Heart left ventricle (tissue), 16 donors: Measurements from ENCODE around the gene MAST4. TPM values are rescaled to one million over a fixed set of nuclear protein-coding genes. Genes with fewer than 3 reads are reported as not detected.

Experiments
- ATAC-seq, 4 donors: fragments of 200-7000 bp; cut with Tn5 transposase; one replicate each; pipeline ENCODE4 v1.9.1; 2020 to 2022; ENCODE audit warnings: moderate library complexity in 4 of 4, mild to moderate bottlenecking in 3 of 4, moderate number of reproducible peaks in 1 of 4
- DNase-seq, 5 donors: peaks; one replicate each; pipeline ENCODE4 v3.0.0-alpha.2; 2020
- H3K27ac ChIP-seq, 12 donors: fragments of 200-600 bp; sonication (generic) in 4 of 12; one replicate each; pipeline versions ENCODE4 v1.5.0 to v1.8.0; 2016 to 2022; ENCODE audit warnings: mild to moderate bottlenecking in 2 of 12
- H3K27me3 ChIP-seq, 9 donors: fragments of 200-600 bp; sonication (generic) in 2 of 9; one replicate each; pipeline versions ENCODE4 v1.5.1 to v1.8.0; 2016 to 2022; ENCODE audit warnings: mild to moderate bottlenecking in 3 of 9
- H3K36me3 ChIP-seq, 9 donors: fragments of 200-600 bp; sonication (generic) in 2 of 9; one replicate each; pipeline versions ENCODE4 v1.5.0 to v1.8.0; 2018 to 2022; ENCODE audit warnings: mild to moderate bottlenecking in 2 of 9
- H3K4me1 ChIP-seq, 12 donors: fragments of 200-600 bp; sonication (generic) in 4 of 12; one replicate each; pipeline versions ENCODE4 v1.5.0 to v1.8.0; 2016 to 2022; ENCODE audit warnings: mild to moderate bottlenecking in 3 of 12
- H3K4me3 ChIP-seq, 12 donors: fragments of 200-600 bp; sonication (generic) in 4 of 12; one replicate each; pipeline versions ENCODE4 v1.5.0 to v1.8.0; 2017 to 2022; ENCODE audit warnings: mild to moderate bottlenecking in 9 of 12, moderate library complexity in 4 of 12
- H3K9me3 ChIP-seq, 12 donors: fragments of 200-600 bp; sonication (generic) in 4 of 12; one replicate each; pipeline versions ENCODE4 v1.5.0 to v1.8.0; 2016 to 2022; ENCODE audit warnings: mild to moderate bottlenecking in 1 of 12
- POLR2A ChIP-seq, 2 donors: fragments of 450-650 bp; IDR thresholded peaks; one replicate each; pipeline ENCODE4 v1.6.1; 2017; ENCODE audit warnings: antibody characterized with exemption in 2 of 2, mild to moderate bottlenecking in 2 of 2, moderate library complexity in 2 of 2
- WGBS, 4 donors: extraction: QIAGEN DNeasy Blood & Tissue Kit in 2 of 4; methylation state at CpG; one replicate each; pipeline versions ENCODE4 v1.1.5 to v1.1.7; 2013 to 2018; 5-methylcytosine and 5-hydroxymethylcytosine counted together
- intact Hi-C, 10 donors: fragments of 100-400 bp; cut with DNase I; formaldehyde crosslinking; loops; one replicate each; pipeline versions ENCODE4 v1.11.1 to v1.14.2; 2022
- polyA plus RNA-seq, 2 donors: library from polyadenylated mRNA; stranded (reverse); fragments of 200-250 nt; gene quantifications; one replicate each; pipeline ENCODE4 v1.2.3, GENCODE V29; 2013
- total RNA-seq, 9 donors: library from RNA; depleted of rRNA in 2 of 9; stranded (reverse); fragments of >200 nt in 2 of 9; fragmentation: NEBNext Ultra II Directional in 3 of 9; extraction: Animal tissue kit (Norgen Biotek cat#: 25700) in 3 of 9; gene quantifications; one replicate each; pipeline versions ENCODE4 v1.1.0 to v1.2.4, GENCODE V29; 2016 to 2023
- TF ChIP-seq, protein P1 (sequence below), 12 donors: fragments of 200-600 bp; sonication (generic) in 4 of 12; IDR thresholded peaks; one replicate each; pipeline versions ENCODE4 v1.5.0 to v1.8.0; 2018 to 2022; ENCODE audit warnings: antibody characterized with exemption in 12 of 12, mild to moderate bottlenecking in 5 of 12
- donor health status: ischemic (EF 13 %, LVEDD 7.1; RV severe dilation, severe dysfunction).
- donor health status: healthy with polysubstance abuse.
- donor health status: DM: no; HTN: yes; CAD: no.
- donor health status: DM: no; HTN: no; CAD: no.
- donor health status: ischemic (EF 25% LVEDD 6.9; RV normal size, moderate dysfunction).
- donor health status: ischemic (EF 25% LVEDD 5.7; RV mildly dilated, moderate dysfunction).
- donor health status: healthy.
- donor health status: DM: yes; HTN: yes; CAD: no.
- donor health status: ischemic (EF 35%, LVEDD 5.7; RV mildly dilated, moderate dysfunction).
- donor health status: nonischemic (EF 11% LVEDD 7.7; RV severe dilation, severe dysfunction).
- donor health status: DM: yes; HTN: yes; CAD: no.
- donor health status: PGD.
- donor health status: ischemic (EF 29% LVEDD 5.4; RV normal size, mild dysfunction).
- donor health status: nonischemic (EF 23%, LVEDD 6.1; RV moderate dilation, normal function).

The MAST4 gene
- total and polyA plus RNA-seq, 11 donors = 26.8 to 96.2 (median 68.1) TPM

DNA sequence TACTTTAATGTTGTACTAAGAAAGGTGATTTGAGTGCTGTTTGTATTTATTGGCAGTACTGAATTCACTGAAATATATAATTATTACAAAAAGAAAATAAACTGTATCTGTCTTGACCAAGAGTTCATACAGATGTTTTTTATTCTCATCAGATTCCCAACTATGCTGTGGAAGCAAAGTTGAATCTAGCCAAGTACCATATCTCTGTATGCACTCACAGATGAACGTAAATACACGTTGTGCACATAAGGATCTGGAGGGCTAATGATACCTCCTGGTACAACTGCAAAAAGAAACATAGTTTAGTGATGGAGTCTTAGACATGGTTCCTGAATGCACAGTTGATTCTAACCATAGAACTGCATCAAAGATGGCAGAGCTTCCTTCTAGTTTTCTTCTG, 431.0 kb downstream of the MAST4 start:
- H3K4me3 ChIP-seq = no peak overlapping the region
- no peaks in the 10 kb centered on the region for H3K9me3 ChIP-seq
- no peaks in the 10 kb centered on the region for H3K27me3 ChIP-seq
- no peak overlapping the region for H3K27ac ChIP-seq
- no peak for ATAC-seq
- TF ChIP-seq POLR2A (IDR thresholded peaks at IDR 0.05) = no peak
- TF ChIP-seq, protein P1, sequence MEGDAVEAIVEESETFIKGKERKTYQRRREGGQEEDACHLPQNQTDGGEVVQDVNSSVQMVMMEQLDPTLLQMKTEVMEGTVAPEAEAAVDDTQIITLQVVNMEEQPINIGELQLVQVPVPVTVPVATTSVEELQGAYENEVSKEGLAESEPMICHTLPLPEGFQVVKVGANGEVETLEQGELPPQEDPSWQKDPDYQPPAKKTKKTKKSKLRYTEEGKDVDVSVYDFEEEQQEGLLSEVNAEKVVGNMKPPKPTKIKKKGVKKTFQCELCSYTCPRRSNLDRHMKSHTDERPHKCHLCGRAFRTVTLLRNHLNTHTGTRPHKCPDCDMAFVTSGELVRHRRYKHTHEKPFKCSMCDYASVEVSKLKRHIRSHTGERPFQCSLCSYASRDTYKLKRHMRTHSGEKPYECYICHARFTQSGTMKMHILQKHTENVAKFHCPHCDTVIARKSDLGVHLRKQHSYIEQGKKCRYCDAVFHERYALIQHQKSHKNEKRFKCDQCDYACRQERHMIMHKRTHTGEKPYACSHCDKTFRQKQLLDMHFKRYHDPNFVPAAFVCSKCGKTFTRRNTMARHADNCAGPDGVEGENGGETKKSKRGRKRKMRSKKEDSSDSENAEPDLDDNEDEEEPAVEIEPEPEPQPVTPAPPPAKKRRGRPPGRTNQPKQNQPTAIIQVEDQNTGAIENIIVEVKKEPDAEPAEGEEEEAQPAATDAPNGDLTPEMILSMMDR (IDR thresholded peaks at IDR 0.05) = no peak
- peaks cover 8 to 53% (median 23%) of the 10 kb centered on the region in 12 donors for H3K4me1 ChIP-seq
- WGBS, 4 donors = 51 to 64% (median 62%) methylated on average over 2 of the region's 2 CpGs
- H3K36me3 ChIP-seq = no peaks in the 10 kb centered on the region
- DNase-seq = no peak
- intact Hi-C loops = no loop called here

DNA sequence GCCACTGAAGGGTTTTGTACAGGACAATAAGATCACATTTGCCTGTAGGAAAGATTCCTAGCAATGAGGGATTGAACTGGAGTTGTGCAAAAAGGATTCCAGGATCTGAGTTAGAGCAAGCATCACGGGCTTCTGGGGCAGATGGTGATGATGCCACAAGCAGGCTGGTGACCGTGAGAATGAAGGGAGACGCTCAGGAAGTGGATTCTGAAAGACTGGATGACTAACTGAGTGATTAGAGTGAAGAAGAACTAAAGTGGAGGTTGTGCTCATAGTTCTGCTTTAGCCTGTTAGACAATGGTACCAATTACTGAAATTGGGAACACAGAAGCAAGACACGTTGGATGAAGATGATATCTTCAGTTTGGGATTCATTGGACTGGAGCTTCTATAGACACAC, 432.2 kb downstream of the MAST4 start:
- 90 to 94% (median 93%) methylated on average over 4 of the region's 4 CpGs for WGBS, 4 donors
- no peak overlapping the region for H3K4me3 ChIP-seq
- ATAC-seq (no peak), DNase-seq (no peak)
- H3K4me1 ChIP-seq = peaks cover 12 to 60% (median 32%) of the 10 kb centered on the region in 12 donors
- no peak for TF ChIP-seq POLR2A (IDR thresholded peaks at IDR 0.05)
- TF ChIP-seq, protein P1 (IDR thresholded peaks at IDR 0.05) = no peak
- no peaks in the 10 kb centered on the region for H3K27me3 ChIP-seq
- intact Hi-C loops = no loop called here
- no peak overlapping the region for H3K27ac ChIP-seq
- H3K36me3 ChIP-seq = no peaks in the 10 kb centered on the region
- no peaks in the 10 kb centered on the region for H3K9me3 ChIP-seq

DNA sequence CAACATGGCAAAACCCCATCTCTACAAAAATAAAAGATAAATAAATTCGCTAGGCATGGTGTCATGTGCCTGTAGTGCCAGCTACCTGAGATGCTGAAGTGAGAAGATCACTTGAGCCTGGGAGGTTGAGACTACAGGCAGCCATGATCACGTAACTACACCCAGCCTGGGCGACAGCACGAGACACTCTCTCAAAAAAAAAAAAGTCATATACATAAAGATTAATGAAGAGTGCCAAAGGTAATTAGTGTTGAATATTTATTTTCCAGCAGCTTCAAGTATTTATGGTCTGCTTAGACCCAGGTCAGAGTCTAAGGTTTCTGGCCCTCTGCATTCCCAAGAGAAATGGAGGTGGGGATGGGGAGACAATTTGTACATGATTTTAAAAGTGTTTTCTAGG, 432.7 kb downstream of the MAST4 start:
- ATAC-seq = no peak
- peaks cover 12 to 65% (median 38%) of the 10 kb centered on the region in 12 donors for H3K4me1 ChIP-seq

DNA sequence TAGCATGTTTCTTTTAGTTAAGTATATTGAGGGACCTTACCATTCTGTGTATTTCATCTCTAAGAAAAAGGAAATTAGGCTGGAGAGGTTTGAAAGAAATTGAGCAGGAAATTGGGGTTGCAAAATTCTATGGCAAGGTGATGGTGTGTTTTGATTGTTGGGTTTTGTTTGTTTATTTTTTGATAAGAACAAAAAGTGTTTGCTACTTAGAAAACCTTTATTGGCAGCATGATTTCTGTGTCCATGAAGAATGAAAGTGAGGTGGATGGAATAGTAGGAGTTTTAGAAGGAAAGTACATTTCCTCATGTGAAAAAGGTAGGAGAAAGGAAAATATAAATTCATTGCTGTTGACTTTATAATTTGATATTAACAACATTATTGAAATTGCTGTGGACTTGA, 433.3 kb downstream of the MAST4 start:
- intact Hi-C loops = no loop called here
- peaks cover 13 to 71% (median 41%) of the 10 kb centered on the region in 12 donors for H3K4me1 ChIP-seq

More for the DNA sequence above, 432.7 kb downstream of the MAST4 start:
- H3K9me3 ChIP-seq = no peaks in the 10 kb centered on the region
- DNase-seq = no peak
- TF ChIP-seq, protein P1 (IDR thresholded peaks at IDR 0.05) = no peak
- TF ChIP-seq POLR2A (IDR thresholded peaks at IDR 0.05) = no peak
- H3K27ac ChIP-seq = no peak overlapping the region
- no peak overlapping the region for H3K4me3 ChIP-seq
- H3K27me3 ChIP-seq = no peaks in the 10 kb centered on the region
- WGBS, 4 donors = 94 to 97% (median 96%) methylated on average over 4 of the region's 4 CpGs
- no peaks in the 10 kb centered on the region for H3K36me3 ChIP-seq
- intact Hi-C loops = no loop called here

More for the DNA sequence above, 433.3 kb downstream of the MAST4 start:
- Histone ChIP-seq H3K9me3 (no peaks in the 10 kb centered on the region), H3K27ac (no peak overlapping the region), H3K36me3 (no peaks in the 10 kb centered on the region), H3K4me3 (no peak overlapping the region), H3K27me3 (no peaks in the 10 kb centered on the region)
- DNase-seq = no peak
- TF ChIP-seq, protein P1 (IDR thresholded peaks at IDR 0.05) = no peak
- no peak for ATAC-seq
